ENCODE results near the gene VWA3B. TPM values are rescaled to one million over a fixed set of nuclear protein-coding genes. Genes with fewer than 3 reads are reported as not detected.

VWA3B gene
- total RNA-seq, 4 donors from 2014 or later, result 0.27 TPM; not detected in 3

GRCh38 chr2:98343285-98343684, 256.3 kb downstream of the VWA3B start:
- Histone ChIP-seq H3K27ac (no peak overlapping the region), H3K4me1 (peaks cover 0 to 10% (median 4%) of the 10 kb centered on the region in 4 donors), H3K36me3 (no peaks in the 10 kb centered on the region), H3K4me3 (no peak overlapping the region), H3K9me3 (no peaks in the 10 kb centered on the region), H3K27me3 (peaks cover 0 to 20% of the 10 kb centered on the region in 2 donors)
- DNase-seq, result no peak
- TF ChIP-seq CTCF (IDR thresholded peaks at IDR 0.05), result no peak
- TF ChIP-seq POLR2A (IDR thresholded peaks at IDR 0.05), result no peak

GRCh38 chr2:98346311-98347236, 259.6 kb downstream of the VWA3B start, which contains the start of gene CNGA3:
TSS of gene CNGA3 (plus strand) at chr2:98346456. CDS start at chr2:98369976, 23,520 bp downstream.
- Histone ChIP-seq H3K36me3 (no peaks in the 10 kb centered on the region), H3K27ac (no peak within 1 kb of the TSS), H3K27me3 (peaks cover 0 to 20% of the 10 kb centered on the region in 2 donors), H3K4me1 (peaks cover 0 to 10% (median 4%) of the 10 kb centered on the region in 4 donors), H3K4me3 (peak within 1 kb of the TSS in 2 of 4 donors; percentile 2 to 30), H3K9me3 (no peaks in the 10 kb centered on the region)
- no peak for DNase-seq
- TF ChIP-seq POLR2A (IDR thresholded peaks at IDR 0.05) (no peak), CTCF (IDR thresholded peaks at IDR 0.05) (no peak)

GRCh38 chr2:98347298-98348065, 260.5 kb downstream of the VWA3B start:
- TF ChIP-seq POLR2A (IDR thresholded peaks at IDR 0.05), result no peak
- TF ChIP-seq CTCF (IDR thresholded peaks at IDR 0.05), result no peak
- H3K27me3 ChIP-seq, result peaks cover 0 to 20% of the 10 kb centered on the region in 2 donors
- DNase-seq, result no peak
- H3K4me3 ChIP-seq, result peak overlapping the region in 1 of 4 donors; percentile 30
- H3K27ac ChIP-seq, result no peak overlapping the region
- peaks cover 0 to 10% (median 4%) of the 10 kb centered on the region in 4 donors for H3K4me1 ChIP-seq
- no peaks in the 10 kb centered on the region for H3K36me3 ChIP-seq
- no peaks in the 10 kb centered on the region for H3K9me3 ChIP-seq

DNA sequence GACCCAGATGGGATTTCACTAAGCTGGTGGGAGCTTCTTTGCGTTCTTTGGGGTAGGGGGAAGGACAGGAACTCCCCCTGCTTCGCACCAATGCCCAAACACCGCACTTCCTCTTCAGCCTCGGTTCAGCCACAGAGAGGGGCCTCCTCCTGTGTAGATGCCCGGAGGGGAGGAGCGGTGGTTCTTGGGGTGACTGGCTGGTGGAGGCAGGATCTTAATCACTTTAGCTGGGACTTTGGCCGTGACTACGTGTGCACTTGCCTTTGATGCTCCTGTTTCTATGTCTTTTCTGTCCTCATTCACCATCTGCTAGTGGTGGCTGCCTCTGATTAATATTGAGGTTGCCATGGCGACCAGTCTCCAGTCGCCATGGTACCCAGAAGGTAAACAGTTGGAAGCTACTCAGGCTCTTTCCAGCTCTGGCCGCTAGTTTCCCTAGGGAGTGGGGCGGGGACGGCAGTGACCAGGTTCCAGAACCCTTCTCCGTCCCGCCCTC, 261.1 kb downstream of the VWA3B start:
- no peaks in the 10 kb centered on the region for H3K9me3 ChIP-seq
- no peaks in the 10 kb centered on the region for H3K36me3 ChIP-seq
- peaks cover 0 to 10% (median 4%) of the 10 kb centered on the region in 4 donors for H3K4me1 ChIP-seq
- DNase-seq, result no peak
- H3K4me3 ChIP-seq, result no peak overlapping the region
- TF ChIP-seq POLR2A (IDR thresholded peaks at IDR 0.05), result no peak
- TF ChIP-seq CTCF (IDR thresholded peaks at IDR 0.05), result no peak
- peaks cover 0 to 20% of the 10 kb centered on the region in 2 donors for H3K27me3 ChIP-seq
- no peak overlapping the region for H3K27ac ChIP-seq

GRCh38 chr2:98350411-98350810, 263.4 kb downstream of the VWA3B start:
- H3K36me3 ChIP-seq, result no peaks in the 10 kb centered on the region
- H3K27ac ChIP-seq, result no peak overlapping the region
- no peak for TF ChIP-seq CTCF (IDR thresholded peaks at IDR 0.05)
- TF ChIP-seq POLR2A (IDR thresholded peaks at IDR 0.05), result no peak
- peaks cover 0 to 10% (median 4%) of the 10 kb centered on the region in 4 donors for H3K4me1 ChIP-seq
- H3K27me3 ChIP-seq, result peaks cover 0 to 20% of the 10 kb centered on the region in 2 donors
- no peak for DNase-seq
- no peaks in the 10 kb centered on the region for H3K9me3 ChIP-seq
- H3K4me3 ChIP-seq, result no peak overlapping the region
